Bone marrow (tissue), 2 donors: ENCODE data around the gene MT1A.

Experiments used
- DNase-seq, 2 donors: peaks; one replicate each; lab custom pipeline; 2025; lab: John Stamatoyannopoulos, UW

Gene MT1A

DNA sequence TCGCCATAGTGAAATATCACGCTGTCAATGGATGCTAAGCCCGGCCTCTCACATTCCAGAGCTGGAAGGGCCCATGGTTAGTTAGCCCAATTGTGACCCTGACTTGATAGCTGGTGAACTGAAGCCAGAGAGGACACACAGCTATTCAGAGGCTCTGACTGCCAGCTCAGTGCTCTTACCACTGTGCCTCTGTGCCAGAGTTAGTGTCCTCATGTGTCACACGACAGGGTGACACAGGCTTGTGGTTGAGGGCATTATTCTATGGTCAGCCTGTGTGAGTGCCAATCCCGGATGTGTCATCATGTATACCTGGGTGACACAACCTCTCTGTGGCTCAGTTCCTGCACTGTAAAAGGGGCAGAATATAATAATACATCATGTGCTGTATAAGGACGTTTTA is 41.4 kb downstream of the MT1A start:
- no peak for DNase-seq

DNA sequence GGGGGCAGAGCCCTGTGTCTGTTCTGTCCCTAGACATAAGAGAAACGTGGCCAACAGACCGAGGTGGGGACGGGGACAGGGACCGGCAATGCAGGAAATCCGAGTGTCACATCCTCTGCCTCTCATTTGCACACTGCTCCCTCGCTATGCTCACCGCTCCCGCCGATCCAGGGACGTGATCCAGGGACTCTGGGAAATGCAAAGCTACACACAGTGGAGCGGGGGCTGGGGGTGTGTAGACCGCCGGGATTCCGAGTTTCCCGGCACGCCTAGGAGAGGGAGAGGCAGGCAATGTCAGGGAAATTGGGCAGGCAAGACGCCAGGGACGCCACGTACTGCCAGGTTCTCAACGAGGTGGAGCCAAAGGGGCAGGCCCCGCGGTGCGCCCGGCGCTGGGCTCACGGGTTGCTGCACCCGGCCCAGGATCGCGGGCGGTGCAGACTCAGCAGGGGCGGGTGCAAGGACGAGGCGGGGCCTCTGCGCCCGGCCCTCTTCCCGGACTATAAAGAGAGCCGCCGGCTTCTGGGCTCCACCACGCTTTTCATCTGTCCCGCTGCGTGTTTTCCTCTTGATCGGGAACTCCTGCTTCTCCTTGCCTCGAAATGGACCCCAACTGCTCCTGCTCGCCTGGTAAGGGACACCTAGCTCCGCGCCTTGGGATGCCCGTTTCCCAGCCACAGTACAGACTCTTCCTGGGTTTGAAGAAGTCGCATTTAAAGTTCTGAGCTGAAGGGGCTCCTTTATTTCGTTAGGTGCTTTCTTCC is 43.7 kb downstream of the MT1A start, which contains the start of gene MT1X:
MT1X (plus strand) TSS at position 532 of the 764 bp plus-strand sequence; CDS start at position 603, 71 bp downstream.
- DNase-seq = peak; percentile 50 to 62

- no peak for DNase-seq
Measured at GRCh38 chr16:56682703-56683397, 44.4 kb downstream of the MT1A start.

- no peak for DNase-seq
Measured at GRCh38 chr16:56683424-56684172, 45.1 kb downstream of the MT1A start.

GRCh38 chr16:56684256-56684925 is 45.9 kb downstream of the MT1A start:
- DNase-seq = no peak

DNA sequence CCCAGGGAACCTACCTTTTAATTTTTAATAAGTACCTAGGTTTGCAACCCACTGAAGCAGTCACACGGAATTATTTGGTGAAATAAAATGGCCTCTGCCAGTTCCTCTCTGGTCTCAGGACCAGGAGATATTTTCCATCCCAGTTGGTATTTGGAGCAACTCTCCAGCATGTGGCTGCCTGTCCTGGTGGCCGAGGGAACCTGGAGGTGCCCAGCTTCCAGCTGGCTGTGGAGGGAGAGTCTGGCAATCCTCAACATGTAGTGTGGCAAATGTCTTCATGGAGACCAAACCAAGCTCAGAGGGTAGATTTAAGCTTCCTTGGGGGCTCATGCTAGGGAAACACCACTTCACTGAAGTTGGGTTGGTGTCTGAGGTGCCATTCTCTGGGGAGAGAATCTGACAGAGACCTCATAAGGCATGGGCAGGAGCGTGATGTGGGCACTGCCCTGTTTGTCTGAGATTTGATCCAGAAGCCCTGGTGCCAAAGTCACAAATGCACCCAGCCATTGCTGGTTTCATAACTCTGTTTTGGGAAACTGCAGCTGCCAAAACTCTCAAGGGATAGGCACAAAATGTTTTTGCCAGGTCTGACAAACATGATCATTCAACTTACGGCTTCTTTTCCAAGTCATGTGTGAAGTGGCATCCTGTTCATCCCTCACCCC is 46.6 kb downstream of the MT1A start:
- no peak for DNase-seq

DNA sequence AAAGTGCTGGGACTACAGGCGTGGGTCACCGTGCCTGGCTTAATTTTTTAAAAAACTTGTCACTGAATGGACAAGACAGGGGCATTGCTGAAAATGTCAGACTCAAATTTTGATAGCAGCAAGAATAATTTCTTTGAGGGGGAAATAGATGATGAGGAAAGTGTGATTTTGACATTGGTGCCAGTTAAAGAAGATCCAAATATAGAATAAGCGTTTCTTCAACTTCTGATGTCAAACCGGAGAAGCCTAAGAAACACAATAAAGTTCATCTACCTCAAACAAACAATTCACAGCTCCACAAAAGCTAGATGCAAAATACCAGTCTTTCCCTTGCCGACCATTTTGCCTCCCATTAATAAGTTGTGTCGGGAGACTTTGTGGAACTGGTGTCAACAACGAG is 48.3 kb downstream of the MT1A start:
- no peak for DNase-seq

GRCh38 chr16:56688762-56689161 is 50.3 kb downstream of the MT1A start:
- DNase-seq = no peak

GRCh38 chr16:56689171-56689570 is 50.7 kb downstream of the MT1A start:
- DNase-seq = no peak
